GM21381 (cell line): Measurements from ENCODE around the gene SHMT1.
"Not testable (repeated sequence)": the region's sequence is repeated elsewhere in the genome, so short reads cannot be mapped to it uniquely, and the experiment has no call there.

Experiments
- ATAC-seq: cut with Tn5 transposase; IDR thresholded peaks from one replicate; pipeline ENCODE4 v1.9.1; 2021; ENCODE audit warnings: mild to moderate bottlenecking, moderate library complexity; ENCODE audit not compliant: unreplicated experiment

SHMT1 gene

GRCh38 chr17:18363101-18364049, at the start of gene SHMT1:
Gene SHMT1 (minus strand): TSS chr17:18363550. CDS start chr17:18355981, 7,569 bp downstream.
- peak; percentile 99 for ATAC-seq

- ATAC-seq, result peak; percentile 79
These were observed 48.7 kb upstream of the SHMT1 start for GRCh38 chr17:18412001-18412538.

GRCh38 chr17:18411377-18411864, 48.1 kb upstream of the SHMT1 start:
- not testable (repeated sequence) for ATAC-seq

- not testable (repeated sequence) for ATAC-seq
These were observed 47.4 kb upstream of the SHMT1 start for GRCh38 chr17:18410736-18411135.

GRCh38 chr17:18409321-18409720, 46.0 kb upstream of the SHMT1 start:
- ATAC-seq, result not testable (repeated sequence)

GRCh38 chr17:18408906-18409305, 45.6 kb upstream of the SHMT1 start:
- not testable (repeated sequence) for ATAC-seq

- ATAC-seq, result peak; percentile 96
These were observed 40.3 kb upstream of the SHMT1 start for GRCh38 chr17:18403604-18404003.

- not testable (repeated sequence) for ATAC-seq
These were observed 39.8 kb upstream of the SHMT1 start for GRCh38 chr17:18403166-18403565.

- ATAC-seq, result not testable (repeated sequence)
These were observed 38.7 kb upstream of the SHMT1 start for GRCh38 chr17:18401872-18402590.

GRCh38 chr17:18388728-18389127, 25.4 kb upstream of the SHMT1 start:
- not testable (repeated sequence) for ATAC-seq

GRCh38 chr17:18388266-18388665, 24.9 kb upstream of the SHMT1 start:
- not testable (repeated sequence) for ATAC-seq

- ATAC-seq, result not testable (repeated sequence)
These were observed 24.2 kb upstream of the SHMT1 start for GRCh38 chr17:18387583-18387982.

- ATAC-seq, result not testable (repeated sequence)
These were observed 20.9 kb upstream of the SHMT1 start for GRCh38 chr17:18384271-18384670.

- not testable (repeated sequence) for ATAC-seq
These were observed 19.7 kb upstream of the SHMT1 start for GRCh38 chr17:18383079-18383481.

GRCh38 chr17:18382441-18383078, 19.2 kb upstream of the SHMT1 start:
- no peak for ATAC-seq

- no peak for ATAC-seq
These were observed 18.5 kb upstream of the SHMT1 start for GRCh38 chr17:18381953-18382245.

GRCh38 chr17:18381158-18381952, 18.0 kb upstream of the SHMT1 start:
- ATAC-seq, result no peak

- ATAC-seq, result no peak
These were observed 17.3 kb upstream of the SHMT1 start for GRCh38 chr17:18380471-18381157.
